Left ventricle myocardium inferior (tissue), 1 donor: ENCODE results near the gene BACE1. TPM values are rescaled to one million over a fixed set of nuclear protein-coding genes. Genes with fewer than 3 reads are reported as not detected.

Source experiments
- DNase-seq: peaks from one replicate; pipeline ENCODE4 v3.0.0-alpha.2; 2020
- H3K27ac ChIP-seq: fragments of 200-600 bp; replicated peaks from 2 replicates; pipeline ENCODE4 v1.8.0; 2021
- H3K27me3 ChIP-seq: fragments of 200-600 bp; 2 replicates; pipeline ENCODE4 v1.8.0; 2021; ENCODE audit warnings: low read depth
- H3K36me3 ChIP-seq: fragments of 200-600 bp; 2 replicates; pipeline ENCODE4 v1.8.0; 2021
- H3K4me1 ChIP-seq: fragments of 200-600 bp; 2 replicates; pipeline ENCODE4 v1.8.0; 2021
- H3K4me3 ChIP-seq: fragments of 200-600 bp; 2 replicates; pipeline ENCODE4 v1.8.0; 2021; ENCODE audit warnings: mild to moderate bottlenecking, moderate library complexity
- H3K9me3 ChIP-seq: fragments of 200-600 bp; replicated peaks from 2 replicates; pipeline ENCODE4 v1.8.0; 2021
- CTCF ChIP-seq: fragments of 200-600 bp; IDR thresholded peaks from 2 replicates; pipeline ENCODE4 v1.8.0; 2021; ENCODE audit warnings: antibody characterized with exemption, mild to moderate bottlenecking, borderline replicate concordance
- intact Hi-C: fragments of 100-400 bp; cut with micrococcal nuclease; formaldehyde crosslinking; loops from one replicate; pipeline ENCODE4 v1.11.0; 2022
- total RNA-seq: library from RNA; stranded (reverse); fragmentation: NEBNext Ultra II Directional; extraction: Animal tissue kit (Norgen Biotek cat#: 25700); gene quantifications from one replicate; pipeline ENCODE4 v1.2.1, GENCODE V29; 2021
- donor health status: DM: no; HTN: yes; CAD: no; lungs with severe emphysema.

BACE1 gene
- total RNA-seq, 1 donor from 2014 or later, result 13.8 TPM

- intact Hi-C loops, result no loop called here
- H3K27me3 ChIP-seq, result no peaks in the 10 kb centered on the region
These were observed 16.4 kb downstream of the BACE1 start for GRCh38 chr11:117299351-117300282.

GRCh38 chr11:117298195-117298594, 17.9 kb downstream of the BACE1 start:
- TF ChIP-seq CTCF, result no peak

More at GRCh38 chr11:117299351-117300282, 16.4 kb downstream of the BACE1 start:
- Histone ChIP-seq H3K4me1 (peaks cover 25% of the 10 kb centered on the region), H3K4me3 (peak overlapping the region; percentile 39), H3K36me3 (peaks cover 12% of the 10 kb centered on the region), H3K9me3 (no peaks in the 10 kb centered on the region), H3K27ac (no peak overlapping the region)
- no peak for DNase-seq
- TF ChIP-seq CTCF, result no peak

GRCh38 chr11:117296881-117297280, 19.2 kb downstream of the BACE1 start:
- intact Hi-C loops, result no loop called here
- DNase-seq, result no peak
- Histone ChIP-seq H3K36me3 (peaks cover 35% of the 10 kb centered on the region), H3K4me3 (no peak overlapping the region), H3K4me1 (peaks cover 19% of the 10 kb centered on the region), H3K27me3 (no peaks in the 10 kb centered on the region), H3K9me3 (no peaks in the 10 kb centered on the region), H3K27ac (no peak overlapping the region)
- no peak for TF ChIP-seq CTCF

More at GRCh38 chr11:117298195-117298594, 17.9 kb downstream of the BACE1 start:
- Histone ChIP-seq H3K27ac (no peak overlapping the region), H3K4me3 (no peak overlapping the region), H3K9me3 (no peaks in the 10 kb centered on the region), H3K36me3 (peaks cover 24% of the 10 kb centered on the region), H3K27me3 (no peaks in the 10 kb centered on the region), H3K4me1 (peaks cover 19% of the 10 kb centered on the region)
- intact Hi-C loops, result no loop called here
- DNase-seq, result no peak

- no peak for DNase-seq
- H3K27ac ChIP-seq, result no peak overlapping the region
- no peaks in the 10 kb centered on the region for H3K9me3 ChIP-seq
- H3K27me3 ChIP-seq, result no peaks in the 10 kb centered on the region
- intact Hi-C loops, result no loop called here
- H3K4me3 ChIP-seq, result no peak overlapping the region
- TF ChIP-seq CTCF, result no peak
- H3K36me3 ChIP-seq, result peaks cover 48% of the 10 kb centered on the region
- peaks cover 16% of the 10 kb centered on the region for H3K4me1 ChIP-seq
These were observed 20.5 kb downstream of the BACE1 start for GRCh38 chr11:117295438-117296137.

GRCh38 chr11:117292616-117293015, 23.4 kb downstream of the BACE1 start:
- intact Hi-C loops, result no loop called here
- no peaks in the 10 kb centered on the region for H3K9me3 ChIP-seq
- no peak for DNase-seq
- H3K4me3 ChIP-seq, result no peak overlapping the region
- H3K27ac ChIP-seq, result no peak overlapping the region
- H3K27me3 ChIP-seq, result no peaks in the 10 kb centered on the region
- TF ChIP-seq CTCF, result no peak
- no peaks in the 10 kb centered on the region for H3K4me1 ChIP-seq
- H3K36me3 ChIP-seq, result peaks cover 77% of the 10 kb centered on the region
